GM13976 (cell line): Measurements from ENCODE around the gene SOX9.

ENCODE experiments used
- DNase-seq: peaks from one replicate; pipeline ENCODE4 v3.0.0; 2012; ENCODE audit warnings: low spot score
- in situ Hi-C: fragments of 300-500 bp; cut with MboI; formaldehyde crosslinking; loops from one replicate; pipeline ENCODE4 v1.12.0; 2022; ENCODE audit warnings: low sequenced_read_pairs, mixed read lengths, inconsistent platforms; ENCODE audit not compliant: unreplicated experiment
- TF ChIP-seq, protein P1 (sequence below): IDR thresholded peaks from 2 replicates; pipeline ENCODE4 v1.5.1; 2012; ENCODE audit warnings: borderline replicate concordance, mild to moderate bottlenecking; ENCODE audit not compliant: insufficient read depth; ENCODE audit errors: extremely low read depth, missing control alignments, control extremely low read depth

SOX9 gene

GRCh38 chr17:72120642-72121163, at the start of gene SOX9:
SOX9 (plus strand) TSS chr17:72121020; CDS start chr17:72121392, 372 bp downstream.
- in situ Hi-C loops = loop anchor here (25.0 kb wide), 2 partner anchors 417 to 633 kb away; no protein-coding TSS in a partner anchor
- TF ChIP-seq, protein P1, sequence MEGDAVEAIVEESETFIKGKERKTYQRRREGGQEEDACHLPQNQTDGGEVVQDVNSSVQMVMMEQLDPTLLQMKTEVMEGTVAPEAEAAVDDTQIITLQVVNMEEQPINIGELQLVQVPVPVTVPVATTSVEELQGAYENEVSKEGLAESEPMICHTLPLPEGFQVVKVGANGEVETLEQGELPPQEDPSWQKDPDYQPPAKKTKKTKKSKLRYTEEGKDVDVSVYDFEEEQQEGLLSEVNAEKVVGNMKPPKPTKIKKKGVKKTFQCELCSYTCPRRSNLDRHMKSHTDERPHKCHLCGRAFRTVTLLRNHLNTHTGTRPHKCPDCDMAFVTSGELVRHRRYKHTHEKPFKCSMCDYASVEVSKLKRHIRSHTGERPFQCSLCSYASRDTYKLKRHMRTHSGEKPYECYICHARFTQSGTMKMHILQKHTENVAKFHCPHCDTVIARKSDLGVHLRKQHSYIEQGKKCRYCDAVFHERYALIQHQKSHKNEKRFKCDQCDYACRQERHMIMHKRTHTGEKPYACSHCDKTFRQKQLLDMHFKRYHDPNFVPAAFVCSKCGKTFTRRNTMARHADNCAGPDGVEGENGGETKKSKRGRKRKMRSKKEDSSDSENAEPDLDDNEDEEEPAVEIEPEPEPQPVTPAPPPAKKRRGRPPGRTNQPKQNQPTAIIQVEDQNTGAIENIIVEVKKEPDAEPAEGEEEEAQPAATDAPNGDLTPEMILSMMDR = no peak
- DNase-seq = peak; percentile 92

GRCh38 chr17:72071330-72071729, 49.5 kb upstream of the SOX9 start:
- no peak for DNase-seq
- TF ChIP-seq, protein P1 = no peak
- in situ Hi-C loops = no loop called here

DNA sequence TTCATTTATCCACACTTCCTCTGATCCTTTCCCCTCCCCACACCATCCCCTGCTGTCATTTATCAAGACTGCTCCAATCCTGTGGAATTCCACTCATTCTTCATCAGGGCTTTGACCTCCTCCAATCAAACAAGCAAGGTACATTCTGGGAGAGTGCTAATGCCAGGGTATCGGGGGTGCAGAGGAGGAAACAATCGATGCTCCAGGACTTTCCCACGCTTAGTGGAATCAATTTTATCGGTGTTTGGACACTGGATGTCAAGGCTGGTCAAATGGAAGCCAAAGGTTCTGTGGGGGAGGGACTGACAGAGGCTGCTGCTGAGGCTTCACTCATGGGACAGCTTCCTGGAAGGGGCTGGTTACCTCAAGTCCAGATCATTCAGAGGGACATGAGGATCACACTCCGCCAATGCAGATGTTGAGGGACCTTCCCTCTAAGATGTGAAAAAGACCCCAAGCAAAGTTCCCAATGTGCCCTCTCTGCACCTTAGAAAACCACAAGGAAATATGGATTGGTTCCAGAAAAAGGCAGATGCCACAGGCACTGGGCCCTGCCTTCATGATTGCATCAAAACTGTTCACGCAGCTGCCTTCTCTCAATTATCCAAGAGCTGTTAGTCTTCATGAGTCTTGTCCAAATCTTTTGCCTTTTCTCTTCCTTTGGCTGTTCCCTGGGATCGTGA, 44.7 kb upstream of the SOX9 start:
- DNase-seq = no peak
- TF ChIP-seq, protein P1 = no peak
- in situ Hi-C loops = no loop called here

GRCh38 chr17:72076678-72077030, 44.2 kb upstream of the SOX9 start:
- in situ Hi-C loops = no loop called here
- TF ChIP-seq, protein P1 = no peak
- DNase-seq = no peak

DNA sequence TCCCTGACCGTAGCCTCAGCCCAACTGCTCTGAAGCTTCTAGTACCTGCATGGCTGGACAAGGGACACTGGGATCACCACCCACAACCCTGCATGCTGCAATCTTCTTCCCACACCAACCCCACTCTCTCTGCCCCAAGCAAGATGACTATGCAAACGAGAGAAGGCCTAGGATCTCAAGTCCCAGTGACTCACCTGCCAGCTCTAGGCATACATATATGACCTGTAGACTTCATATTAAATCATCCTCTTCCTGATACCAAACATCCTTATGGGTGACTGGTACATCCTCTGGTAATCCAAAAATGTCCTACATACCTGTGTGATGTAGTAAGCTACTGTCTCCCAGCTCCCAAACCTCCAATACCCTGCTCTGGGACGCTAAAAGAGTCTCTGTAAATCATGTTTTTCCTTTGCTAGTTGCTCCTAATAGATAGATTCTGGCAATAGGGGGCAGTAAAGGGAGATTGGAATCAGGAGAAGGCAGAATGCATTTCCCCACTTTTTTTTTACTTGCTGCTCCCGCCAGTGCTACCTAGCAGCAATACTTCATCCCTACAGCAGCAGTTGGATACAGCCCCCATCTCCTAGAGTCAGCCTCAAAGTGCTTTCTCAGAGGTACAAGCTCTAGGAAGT, 43.4 kb upstream of the SOX9 start:
- in situ Hi-C loops = no loop called here
- TF ChIP-seq, protein P1 = no peak
- DNase-seq = no peak

GRCh38 chr17:72079700-72080099, 41.1 kb upstream of the SOX9 start:
- no peak for DNase-seq
- in situ Hi-C loops = no loop called here
- TF ChIP-seq, protein P1 = no peak
